Kidney epithelial cell (primary cell): Measurements from ENCODE around the gene TMEFF2. TPM values are rescaled to one million over a fixed set of nuclear protein-coding genes. Genes with fewer than 3 reads are reported as not detected.

Experiments used
- DNase-seq: peaks from one replicate; pipeline ENCODE4 v3.0.0-alpha.2; 2010; ENCODE audit warnings: low read depth
- H3K27me3 ChIP-seq: 2 replicates; pipeline ENCODE4 v1.6.0; 2011; ENCODE audit warnings: low read length; ENCODE audit not compliant: control insufficient read depth, insufficient read depth
- H3K36me3 ChIP-seq: 2 replicates; pipeline ENCODE4 v1.5.1; 2011; ENCODE audit warnings: low read length; ENCODE audit not compliant: control insufficient read depth, insufficient read depth
- H3K4me3 ChIP-seq: 2 replicates; pipeline ENCODE4 v1.5.1; 2011; ENCODE audit warnings: low read depth, mild to moderate bottlenecking, control low read depth, low read length
- total RNA-seq: library from RNA; depleted of rRNA; stranded (reverse); fragments of >200 nt; gene quantifications from 2 replicates; pipeline ENCODE4 v1.2.3, GENCODE V29; 2015
- TF ChIP-seq, protein P1 (sequence below): IDR thresholded peaks from 2 replicates; pipeline ENCODE4 v1.5.1; 2011; ENCODE audit warnings: mild to moderate bottlenecking, moderate library complexity, low read length, control low read depth, inconsistent platforms; ENCODE audit not compliant: insufficient read depth, poor library complexity, severe bottlenecking

The TMEFF2 gene
- total RNA-seq, 1 donor from 2014 or later = not detected

DNA sequence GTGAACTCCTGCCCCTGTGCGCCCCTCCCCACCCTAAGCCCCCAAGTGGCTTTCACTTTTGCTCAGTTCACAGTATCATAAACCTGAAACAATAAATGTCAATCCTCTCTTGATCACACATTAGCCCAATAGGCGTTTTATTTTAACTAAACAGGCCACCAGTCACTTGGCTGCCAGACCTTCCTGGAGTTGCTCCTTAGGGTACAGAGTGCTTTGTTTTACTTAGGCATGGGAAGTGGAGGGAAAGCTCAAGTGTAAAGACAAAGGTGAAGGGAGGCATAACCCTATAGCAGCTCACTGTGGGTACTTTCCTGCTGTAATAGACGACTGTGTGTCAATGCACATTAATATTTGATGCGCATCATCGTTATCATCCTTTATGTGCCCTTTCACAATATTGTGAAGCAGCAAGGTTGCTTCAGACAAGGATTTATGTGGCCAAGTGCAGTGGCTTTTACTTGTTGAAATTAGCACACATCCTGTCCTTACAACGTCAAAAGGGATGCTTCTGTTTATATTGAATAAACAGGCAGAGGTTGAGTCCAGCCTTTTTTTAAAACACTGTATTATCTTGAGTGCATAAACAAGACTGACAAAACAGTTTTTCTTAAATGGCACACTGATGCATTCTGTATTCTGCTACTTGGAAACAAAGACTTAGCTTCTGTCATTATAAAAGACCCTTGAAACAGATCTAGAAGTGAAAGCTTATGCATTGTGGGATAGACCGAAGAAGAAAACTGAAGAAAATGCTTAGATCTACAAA lies 168.5 kb downstream of the TMEFF2 start:
- H3K4me3 ChIP-seq = no peak overlapping the region
- no peaks in the 10 kb centered on the region for H3K27me3 ChIP-seq
- no peak for DNase-seq
- no peaks in the 10 kb centered on the region for H3K36me3 ChIP-seq
- TF ChIP-seq, protein P1, sequence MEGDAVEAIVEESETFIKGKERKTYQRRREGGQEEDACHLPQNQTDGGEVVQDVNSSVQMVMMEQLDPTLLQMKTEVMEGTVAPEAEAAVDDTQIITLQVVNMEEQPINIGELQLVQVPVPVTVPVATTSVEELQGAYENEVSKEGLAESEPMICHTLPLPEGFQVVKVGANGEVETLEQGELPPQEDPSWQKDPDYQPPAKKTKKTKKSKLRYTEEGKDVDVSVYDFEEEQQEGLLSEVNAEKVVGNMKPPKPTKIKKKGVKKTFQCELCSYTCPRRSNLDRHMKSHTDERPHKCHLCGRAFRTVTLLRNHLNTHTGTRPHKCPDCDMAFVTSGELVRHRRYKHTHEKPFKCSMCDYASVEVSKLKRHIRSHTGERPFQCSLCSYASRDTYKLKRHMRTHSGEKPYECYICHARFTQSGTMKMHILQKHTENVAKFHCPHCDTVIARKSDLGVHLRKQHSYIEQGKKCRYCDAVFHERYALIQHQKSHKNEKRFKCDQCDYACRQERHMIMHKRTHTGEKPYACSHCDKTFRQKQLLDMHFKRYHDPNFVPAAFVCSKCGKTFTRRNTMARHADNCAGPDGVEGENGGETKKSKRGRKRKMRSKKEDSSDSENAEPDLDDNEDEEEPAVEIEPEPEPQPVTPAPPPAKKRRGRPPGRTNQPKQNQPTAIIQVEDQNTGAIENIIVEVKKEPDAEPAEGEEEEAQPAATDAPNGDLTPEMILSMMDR = no peak

DNA sequence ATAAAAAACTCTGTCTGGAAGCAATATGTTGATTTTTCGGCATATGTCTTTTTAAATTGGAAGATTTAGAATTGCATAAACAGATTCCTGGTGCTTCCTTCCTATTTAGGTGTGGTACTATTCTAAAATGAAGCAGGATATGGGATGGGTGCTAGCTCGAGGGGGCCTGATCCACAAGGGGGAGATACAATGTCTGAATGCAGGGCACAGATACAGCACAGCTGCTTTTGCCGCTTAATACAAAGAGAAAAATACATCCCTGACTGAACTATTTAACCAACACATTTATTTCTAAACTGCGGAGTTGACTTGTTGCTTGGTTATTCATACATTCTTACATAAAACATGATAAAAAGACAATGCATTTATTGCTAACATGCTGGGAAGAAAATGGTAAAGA lies 169.1 kb downstream of the TMEFF2 start:
- no peaks in the 10 kb centered on the region for H3K27me3 ChIP-seq
- H3K36me3 ChIP-seq = no peaks in the 10 kb centered on the region
- DNase-seq = no peak
- no peak overlapping the region for H3K4me3 ChIP-seq
- TF ChIP-seq, protein P1 = no peak

DNA sequence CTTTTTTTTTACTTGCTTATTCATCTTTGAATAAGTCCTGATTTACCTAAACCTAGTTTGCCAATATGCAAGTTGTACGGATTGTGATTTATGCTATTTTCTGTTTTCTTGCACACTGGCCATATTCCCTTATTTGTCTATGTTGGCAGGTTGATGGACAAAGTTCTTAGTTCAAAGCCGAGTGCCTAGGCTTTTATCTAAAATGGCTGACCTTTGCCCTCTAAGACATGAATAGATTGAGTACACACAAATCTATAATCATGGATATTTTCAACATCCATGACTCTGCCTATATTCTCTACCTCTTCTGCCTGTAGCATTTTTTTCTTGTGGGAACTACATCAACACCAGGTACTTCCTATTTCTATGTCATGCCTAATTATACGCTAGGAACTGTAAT lies 171.7 kb downstream of the TMEFF2 start:
- no peak overlapping the region for H3K4me3 ChIP-seq
- H3K36me3 ChIP-seq = no peaks in the 10 kb centered on the region
- no peak for DNase-seq
- no peaks in the 10 kb centered on the region for H3K27me3 ChIP-seq
- TF ChIP-seq, protein P1 = no peak

DNA sequence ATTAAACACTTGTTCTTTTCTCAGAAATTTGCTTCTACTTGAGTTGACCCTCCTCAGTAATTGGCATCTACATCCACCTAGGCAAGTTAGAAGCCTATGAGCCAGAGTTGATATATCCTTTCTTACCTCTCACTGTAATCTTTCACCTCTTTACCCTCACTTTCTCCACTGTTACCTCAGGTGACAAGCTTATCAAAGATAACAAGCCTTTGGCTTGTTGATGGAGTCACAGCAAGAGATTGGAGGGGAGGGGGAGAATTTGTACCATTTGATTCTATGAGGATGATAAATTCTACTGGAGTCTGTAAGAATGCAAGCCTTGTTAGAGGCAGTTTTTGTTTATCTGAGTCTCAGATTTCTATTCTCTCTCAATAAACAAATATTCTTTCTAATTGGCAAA lies 176.9 kb downstream of the TMEFF2 start:
- H3K4me3 ChIP-seq = no peak overlapping the region
- no peaks in the 10 kb centered on the region for H3K36me3 ChIP-seq
- no peak for DNase-seq
- TF ChIP-seq, protein P1 = no peak
- H3K27me3 ChIP-seq = no peaks in the 10 kb centered on the region

DNA sequence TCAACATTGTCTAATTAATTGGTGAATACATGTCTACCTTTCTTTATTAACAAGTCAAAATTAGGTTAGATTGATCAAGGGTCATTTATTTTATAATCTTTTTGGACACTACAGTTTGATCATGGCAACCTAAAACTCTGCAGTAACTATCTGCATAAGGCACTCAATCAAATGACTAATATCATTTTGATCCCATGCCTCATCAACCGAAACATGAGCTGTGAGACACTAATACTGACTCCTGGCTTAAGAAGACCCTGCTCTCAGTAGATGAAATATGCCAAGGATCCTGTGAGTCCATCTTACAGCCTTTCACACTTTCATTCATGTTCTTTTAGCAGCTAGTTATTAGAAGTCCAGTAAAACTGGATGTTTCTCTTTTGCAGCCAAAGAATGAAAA lies 178.5 kb downstream of the TMEFF2 start:
- no peak overlapping the region for H3K4me3 ChIP-seq
- H3K36me3 ChIP-seq = no peaks in the 10 kb centered on the region
- TF ChIP-seq, protein P1 = no peak
- DNase-seq = no peak
- H3K27me3 ChIP-seq = no peaks in the 10 kb centered on the region

DNA sequence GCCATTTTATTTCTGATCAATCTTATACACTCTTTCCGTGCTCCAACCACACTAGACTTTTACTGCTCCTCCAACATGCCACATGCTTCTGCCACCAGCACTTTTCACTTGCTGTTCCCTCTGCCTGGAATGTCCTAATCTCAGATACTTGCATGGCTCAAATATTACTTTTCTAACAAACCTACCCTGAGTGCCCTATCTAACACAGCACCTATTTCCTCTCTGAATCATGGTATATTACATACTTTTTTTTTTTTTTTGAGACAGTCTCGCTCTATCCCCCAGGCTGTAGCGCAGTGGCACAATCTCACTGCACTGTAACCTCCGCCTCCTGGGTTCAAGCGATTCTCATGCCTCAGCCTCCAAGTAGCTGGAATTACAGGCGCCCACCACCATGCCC lies 181.5 kb downstream of the TMEFF2 start:
- no peak for DNase-seq
- TF ChIP-seq, protein P1 = no peak
- no peaks in the 10 kb centered on the region for H3K27me3 ChIP-seq
- H3K4me3 ChIP-seq = no peak overlapping the region
- no peaks in the 10 kb centered on the region for H3K36me3 ChIP-seq
